IMR-90 (cell line): ENCODE data around the gene ELAVL1. TPM values are rescaled to one million over a fixed set of nuclear protein-coding genes. Genes with fewer than 3 reads are reported as not detected.

Experiments
- ATAC-seq: fragments of 200-7000 bp; cut with Tn5 transposase; 2 replicates; pipeline ENCODE4 v1.9.1; 2020; ENCODE audit warnings: low read depth, mild to moderate bottlenecking, moderate library complexity
- BruUV-seq: library from RNA; stranded (reverse); fragments of 400-500 nt; replicated peaks from 2 replicates; lab custom pipeline; 2021; lab: Mats Ljungman, UMichigan
- CTCF ChIA-PET: fragments of 300-600 bp; formaldehyde crosslinking; extraction: SDS; loops from one replicate; lab custom pipeline; 2021; ENCODE audit warnings: antibody characterized with exemption; lab: Yijun Ruan, JAX
- POLR2A ChIA-PET: fragments of 300-600 bp; sonication (Branson Sonifier 250); formaldehyde crosslinking; loops from one replicate; lab custom pipeline; 2022; ENCODE audit warnings: antibody characterized with exemption; ENCODE audit not compliant: unreplicated experiment; lab: Charles Lee
- DNase-seq: peaks from one replicate; pipeline ENCODE4 v3.0.0; 2013
- H2AFZ ChIP-seq: replicated peaks from 2 replicates; pipeline ENCODE3; 2013; ENCODE audit warnings: low read length, mild to moderate bottlenecking; ENCODE audit not compliant: poor library complexity
- H2AK5ac ChIP-seq: 2 replicates; pipeline ENCODE4 v1.6.1; 2013; ENCODE audit warnings: low read depth, low read length, inconsistent platforms
- H2AK9ac ChIP-seq: replicated peaks from 2 replicates; pipeline ENCODE3; 2013; ENCODE audit warnings: mild to moderate bottlenecking, low read depth, low read length, moderate library complexity; ENCODE audit not compliant: poor library complexity
- H2BK120ac ChIP-seq: 2 replicates; pipeline ENCODE4 v1.6.1; 2013; ENCODE audit warnings: low read depth, low read length, inconsistent platforms
- H2BK15ac ChIP-seq: 3 replicates; pipeline ENCODE4 v1.6.1; 2013; ENCODE audit warnings: low read depth, low read length, inconsistent platforms
- H2BK20ac ChIP-seq: 2 replicates; pipeline ENCODE4 v1.6.1; 2013; ENCODE audit warnings: low read depth, mild to moderate bottlenecking, inconsistent platforms, low read length, moderate library complexity
- H2BK5ac ChIP-seq: 2 replicates; pipeline ENCODE4 v1.6.1; 2013; ENCODE audit warnings: mild to moderate bottlenecking, low read depth, low read length, inconsistent platforms; ENCODE audit not compliant: poor library complexity, severe bottlenecking
- H3K14ac ChIP-seq: replicated peaks from 2 replicates; pipeline ENCODE4 v1.6.1; 2013; ENCODE audit warnings: low read depth, low read length, inconsistent platforms
- H3K18ac ChIP-seq: 2 replicates; pipeline ENCODE4 v1.6.1; 2013; ENCODE audit warnings: low read depth, low read length, control low read depth
- H3K23ac ChIP-seq: 2 replicates; pipeline ENCODE4 v1.6.1; 2013; ENCODE audit warnings: low read depth, low read length, inconsistent platforms
- H3K27ac ChIP-seq: 2 replicates; pipeline ENCODE4 v1.5.1; 2013; ENCODE audit warnings: mild to moderate bottlenecking, control low read depth, low read length; ENCODE audit not compliant: insufficient read depth
- H3K27me3 ChIP-seq: 2 replicates; pipeline ENCODE4 v1.6.1; 2013; ENCODE audit warnings: low read length; ENCODE audit not compliant: control insufficient read depth, insufficient read depth
- H3K36me3 ChIP-seq: 2 replicates; pipeline ENCODE4 v1.6.1; 2013; ENCODE audit warnings: low read length, mixed read lengths; ENCODE audit not compliant: control insufficient read depth, insufficient read depth
- H3K4ac ChIP-seq: 2 replicates; pipeline ENCODE4 v1.6.1; 2013; ENCODE audit warnings: low read depth, low read length, inconsistent platforms
- H3K4me1 ChIP-seq: 2 replicates; pipeline ENCODE4 v1.6.1; 2013; ENCODE audit warnings: low read length, mixed read lengths; ENCODE audit not compliant: control insufficient read depth, insufficient read depth
- H3K4me2 ChIP-seq: 2 replicates; pipeline ENCODE4 v1.6.1; 2013; ENCODE audit warnings: low read depth, mild to moderate bottlenecking, control low read depth, low read length, moderate library complexity
- H3K4me3 ChIP-seq: 2 replicates; pipeline ENCODE4 v1.5.1; 2013; ENCODE audit warnings: low read depth, mild to moderate bottlenecking, control low read depth, low read length, moderate library complexity; ENCODE audit not compliant: insufficient read depth
- H3K56ac ChIP-seq: 2 replicates; pipeline ENCODE4 v1.6.1; 2013; ENCODE audit warnings: low read length, inconsistent platforms; ENCODE audit not compliant: insufficient read depth; ENCODE audit errors: extremely low read depth
- H3K79me1 ChIP-seq, 2 experiments: 2 replicates each; pipeline ENCODE4 v1.6.1; 2013; ENCODE audit warnings: low read length in 2 of 2, inconsistent platforms in 1 of 2, low read depth in 1 of 2
- H3K9ac ChIP-seq: 2 replicates; pipeline ENCODE4 v1.6.1; 2013; ENCODE audit warnings: low read depth, low read length, control low read depth
- H3K9me1 ChIP-seq: 2 replicates; pipeline ENCODE4 v1.6.1; 2013; ENCODE audit warnings: low read length, inconsistent platforms; ENCODE audit not compliant: insufficient read depth
- H3K9me3 ChIP-seq: 2 replicates; pipeline ENCODE4 v1.6.1; 2013; ENCODE audit warnings: low read length; ENCODE audit not compliant: control insufficient read depth, insufficient read depth
- H4K20me1 ChIP-seq: 2 replicates; pipeline ENCODE4 v1.6.1; 2013; ENCODE audit warnings: low read length, inconsistent platforms; ENCODE audit not compliant: insufficient read depth
- H4K5ac ChIP-seq: 2 replicates; pipeline ENCODE4 v1.6.1; 2013; ENCODE audit warnings: mild to moderate bottlenecking, low read depth, low read length, control low read depth
- H4K8ac ChIP-seq, 2 experiments: 2 replicates each; pipeline ENCODE4 v1.6.1; 2013; ENCODE audit warnings: low read depth in 2 of 2, low read length in 2 of 2, control low read depth in 1 of 2, inconsistent platforms in 1 of 2
- H4K91ac ChIP-seq: 2 replicates; pipeline ENCODE4 v1.6.1; 2013; ENCODE audit warnings: low read depth, low read length, inconsistent platforms; ENCODE audit not compliant: insufficient read depth
- FOS ChIP-seq: fragments of 150-350 bp; IDR thresholded peaks from 2 replicates; pipeline ENCODE4 v1.6.1; 2016; ENCODE audit warnings: low read depth, low read length
- MAFK ChIP-seq: IDR thresholded peaks from 2 replicates; pipeline ENCODE4 v1.6.1; 2012; ENCODE audit warnings: low read depth, low read length, improper control_type of control experiment
- RCOR1 ChIP-seq: IDR thresholded peaks from 2 replicates; pipeline ENCODE4 v1.6.1; 2012; ENCODE audit warnings: mild to moderate bottlenecking, low read length, improper control_type of control experiment; ENCODE audit not compliant: insufficient replicate concordance
- WGBS, 2 experiments: methylation state at CpG; one replicate each; pipeline versions ENCODE4 v1.1.5 to v1.1.7; 2013; ENCODE audit warnings: missing lambda C conversion rate in 2 of 2; ENCODE audit not compliant: insufficient read length in 1 of 2; ENCODE audit errors: extremely low coverage in 2 of 2; 5-methylcytosine and 5-hydroxymethylcytosine counted together
- dilution Hi-C: fragments of 300-500 bp; cut with HindIII; formaldehyde crosslinking; loops from one replicate; pipeline ENCODE4 v1.14.3; 2018; ENCODE audit warnings: low sequenced_read_pairs; ENCODE audit not compliant: unreplicated experiment
- in situ Hi-C: fragments of 300-500 bp; cut with MboI; formaldehyde crosslinking; loops from 3 replicates; pipeline ENCODE4 v1.14.3; 2019; ENCODE audit warnings: low sequenced_read_pairs, inconsistent platforms, mixed read lengths
- intact Hi-C: fragments of 100-400 bp; cut with micrococcal nuclease; formaldehyde crosslinking; loops from 2 replicates; pipeline ENCODE4 v1.10.0; 2022
- polyA plus RNA-seq, 3 experiments: library from polyadenylated mRNA; depleted of rRNA; stranded (reverse); fragments of >200 nt; gene quantifications; 2 replicates each; pipeline ENCODE4 v1.2.3, GENCODE V29; 2012; ENCODE audit warnings: low replicate concordance in 1 of 3
- total RNA-seq: library from RNA; depleted of rRNA; stranded (reverse); fragments of >200 nt; gene quantifications from 2 replicates; pipeline ENCODE4 v1.2.3, GENCODE V29; 2012
- TF ChIP-seq, protein P1 (sequence below): conservative IDR thresholded peaks from 2 replicates; pipeline ENCODE4 v1.5.1; 2012; ENCODE audit warnings: mild to moderate bottlenecking, low read depth, low read length, improper control_type of control experiment
- TF ChIP-seq, protein P2 (sequence below): fragments of 150-350 bp; IDR thresholded peaks from 2 replicates; pipeline ENCODE4 v1.6.1; 2016; ENCODE audit warnings: low read depth, mild to moderate bottlenecking, low read length, moderate library complexity, borderline replicate concordance
- TF ChIP-seq, protein P3 (sequence below): fragments of 150-350 bp; IDR thresholded peaks from 2 replicates; pipeline ENCODE4 v1.6.1; 2017; ENCODE audit warnings: mild to moderate bottlenecking, antibody characterized with exemption, low read length, low read depth

Gene ELAVL1
- total and polyA plus RNA-seq, 2 of the 4 experiments (the other 2 are of a cell fraction), result 55.6 to 59.0 TPM

- Histone ChIP-seq H4K8ac (no peak overlapping the region), H3K27ac (no peak overlapping the region), H4K91ac (no peak overlapping the region), H4K20me1 (peaks cover 23% of the 10 kb centered on the region), H2AFZ (no peak overlapping the region), H3K18ac (no peak overlapping the region), H3K79me1 (peaks cover 11 to 26% of the 10 kb centered on the region in 2 experiments; a peak in 3 of 4 replicates), H3K23ac (no peak overlapping the region), H3K27me3 (no peaks in the 10 kb centered on the region), H3K4me1 (no peaks in the 10 kb centered on the region), H3K14ac (no peak overlapping the region), H2BK120ac (no peak overlapping the region), H3K36me3 (peaks cover 65% of the 10 kb centered on the region), H3K9ac (no peak overlapping the region), H3K4me2 (no peak overlapping the region), H3K9me3 (no peaks in the 10 kb centered on the region), H3K4ac (no peak overlapping the region), H2BK20ac (no peak overlapping the region), H2AK5ac (no peak overlapping the region; the same call in 1 of the 2 replicates), H2BK5ac (no peak overlapping the region), H2AK9ac (peak overlapping the region; percentile 55), H3K4me3 (no peak overlapping the region), H4K5ac (no peak overlapping the region), H2BK15ac (no peak overlapping the region), H3K56ac (no peak overlapping the region), H3K9me1 (no peaks in the 10 kb centered on the region)
- TF ChIP-seq, protein P1, sequence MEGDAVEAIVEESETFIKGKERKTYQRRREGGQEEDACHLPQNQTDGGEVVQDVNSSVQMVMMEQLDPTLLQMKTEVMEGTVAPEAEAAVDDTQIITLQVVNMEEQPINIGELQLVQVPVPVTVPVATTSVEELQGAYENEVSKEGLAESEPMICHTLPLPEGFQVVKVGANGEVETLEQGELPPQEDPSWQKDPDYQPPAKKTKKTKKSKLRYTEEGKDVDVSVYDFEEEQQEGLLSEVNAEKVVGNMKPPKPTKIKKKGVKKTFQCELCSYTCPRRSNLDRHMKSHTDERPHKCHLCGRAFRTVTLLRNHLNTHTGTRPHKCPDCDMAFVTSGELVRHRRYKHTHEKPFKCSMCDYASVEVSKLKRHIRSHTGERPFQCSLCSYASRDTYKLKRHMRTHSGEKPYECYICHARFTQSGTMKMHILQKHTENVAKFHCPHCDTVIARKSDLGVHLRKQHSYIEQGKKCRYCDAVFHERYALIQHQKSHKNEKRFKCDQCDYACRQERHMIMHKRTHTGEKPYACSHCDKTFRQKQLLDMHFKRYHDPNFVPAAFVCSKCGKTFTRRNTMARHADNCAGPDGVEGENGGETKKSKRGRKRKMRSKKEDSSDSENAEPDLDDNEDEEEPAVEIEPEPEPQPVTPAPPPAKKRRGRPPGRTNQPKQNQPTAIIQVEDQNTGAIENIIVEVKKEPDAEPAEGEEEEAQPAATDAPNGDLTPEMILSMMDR, result no peak
- TF ChIP-seq, protein P2, sequence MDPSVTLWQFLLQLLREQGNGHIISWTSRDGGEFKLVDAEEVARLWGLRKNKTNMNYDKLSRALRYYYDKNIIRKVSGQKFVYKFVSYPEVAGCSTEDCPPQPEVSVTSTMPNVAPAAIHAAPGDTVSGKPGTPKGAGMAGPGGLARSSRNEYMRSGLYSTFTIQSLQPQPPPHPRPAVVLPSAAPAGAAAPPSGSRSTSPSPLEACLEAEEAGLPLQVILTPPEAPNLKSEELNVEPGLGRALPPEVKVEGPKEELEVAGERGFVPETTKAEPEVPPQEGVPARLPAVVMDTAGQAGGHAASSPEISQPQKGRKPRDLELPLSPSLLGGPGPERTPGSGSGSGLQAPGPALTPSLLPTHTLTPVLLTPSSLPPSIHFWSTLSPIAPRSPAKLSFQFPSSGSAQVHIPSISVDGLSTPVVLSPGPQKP, result no peak
- TF ChIP-seq RCOR1 (no peak), FOS (no peak), MAFK (no peak)
- TF ChIP-seq, protein P3, sequence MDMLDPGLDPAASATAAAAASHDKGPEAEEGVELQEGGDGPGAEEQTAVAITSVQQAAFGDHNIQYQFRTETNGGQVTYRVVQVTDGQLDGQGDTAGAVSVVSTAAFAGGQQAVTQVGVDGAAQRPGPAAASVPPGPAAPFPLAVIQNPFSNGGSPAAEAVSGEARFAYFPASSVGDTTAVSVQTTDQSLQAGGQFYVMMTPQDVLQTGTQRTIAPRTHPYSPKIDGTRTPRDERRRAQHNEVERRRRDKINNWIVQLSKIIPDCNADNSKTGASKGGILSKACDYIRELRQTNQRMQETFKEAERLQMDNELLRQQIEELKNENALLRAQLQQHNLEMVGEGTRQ, result no peak
- ATAC-seq, result no peak
- BruUV-seq, result no TSS peak
- ChIA-PET POLR2A (no interaction called here), CTCF (no interaction called here)
- intact Hi-C loops (no loop called here), dilution Hi-C loops (no loop called here), in situ Hi-C loops (no loop called here)
- DNase-seq, result no peak
- 100% methylated on average over 9 of the region's 20 CpGs; no CpG with 5 or more reads in 1 of the 2 experiments for WGBS, 2 experiments
Observed at GRCh38 chr19:7968796-7969554, 36.5 kb downstream of the ELAVL1 start.
